ENCODE data around the gene PEX3.
"Not testable (repeated sequence)": the region's sequence is repeated elsewhere in the genome, so short reads cannot be mapped to it uniquely, and the experiment has no call there.

- TF ChIP-seq, protein P1, sequence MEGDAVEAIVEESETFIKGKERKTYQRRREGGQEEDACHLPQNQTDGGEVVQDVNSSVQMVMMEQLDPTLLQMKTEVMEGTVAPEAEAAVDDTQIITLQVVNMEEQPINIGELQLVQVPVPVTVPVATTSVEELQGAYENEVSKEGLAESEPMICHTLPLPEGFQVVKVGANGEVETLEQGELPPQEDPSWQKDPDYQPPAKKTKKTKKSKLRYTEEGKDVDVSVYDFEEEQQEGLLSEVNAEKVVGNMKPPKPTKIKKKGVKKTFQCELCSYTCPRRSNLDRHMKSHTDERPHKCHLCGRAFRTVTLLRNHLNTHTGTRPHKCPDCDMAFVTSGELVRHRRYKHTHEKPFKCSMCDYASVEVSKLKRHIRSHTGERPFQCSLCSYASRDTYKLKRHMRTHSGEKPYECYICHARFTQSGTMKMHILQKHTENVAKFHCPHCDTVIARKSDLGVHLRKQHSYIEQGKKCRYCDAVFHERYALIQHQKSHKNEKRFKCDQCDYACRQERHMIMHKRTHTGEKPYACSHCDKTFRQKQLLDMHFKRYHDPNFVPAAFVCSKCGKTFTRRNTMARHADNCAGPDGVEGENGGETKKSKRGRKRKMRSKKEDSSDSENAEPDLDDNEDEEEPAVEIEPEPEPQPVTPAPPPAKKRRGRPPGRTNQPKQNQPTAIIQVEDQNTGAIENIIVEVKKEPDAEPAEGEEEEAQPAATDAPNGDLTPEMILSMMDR (conservative IDR thresholded peaks at IDR 0.05; ENCODE audit: low read depth in 2 of 2), result not testable (repeated sequence)
- TF ChIP-seq, protein P2, sequence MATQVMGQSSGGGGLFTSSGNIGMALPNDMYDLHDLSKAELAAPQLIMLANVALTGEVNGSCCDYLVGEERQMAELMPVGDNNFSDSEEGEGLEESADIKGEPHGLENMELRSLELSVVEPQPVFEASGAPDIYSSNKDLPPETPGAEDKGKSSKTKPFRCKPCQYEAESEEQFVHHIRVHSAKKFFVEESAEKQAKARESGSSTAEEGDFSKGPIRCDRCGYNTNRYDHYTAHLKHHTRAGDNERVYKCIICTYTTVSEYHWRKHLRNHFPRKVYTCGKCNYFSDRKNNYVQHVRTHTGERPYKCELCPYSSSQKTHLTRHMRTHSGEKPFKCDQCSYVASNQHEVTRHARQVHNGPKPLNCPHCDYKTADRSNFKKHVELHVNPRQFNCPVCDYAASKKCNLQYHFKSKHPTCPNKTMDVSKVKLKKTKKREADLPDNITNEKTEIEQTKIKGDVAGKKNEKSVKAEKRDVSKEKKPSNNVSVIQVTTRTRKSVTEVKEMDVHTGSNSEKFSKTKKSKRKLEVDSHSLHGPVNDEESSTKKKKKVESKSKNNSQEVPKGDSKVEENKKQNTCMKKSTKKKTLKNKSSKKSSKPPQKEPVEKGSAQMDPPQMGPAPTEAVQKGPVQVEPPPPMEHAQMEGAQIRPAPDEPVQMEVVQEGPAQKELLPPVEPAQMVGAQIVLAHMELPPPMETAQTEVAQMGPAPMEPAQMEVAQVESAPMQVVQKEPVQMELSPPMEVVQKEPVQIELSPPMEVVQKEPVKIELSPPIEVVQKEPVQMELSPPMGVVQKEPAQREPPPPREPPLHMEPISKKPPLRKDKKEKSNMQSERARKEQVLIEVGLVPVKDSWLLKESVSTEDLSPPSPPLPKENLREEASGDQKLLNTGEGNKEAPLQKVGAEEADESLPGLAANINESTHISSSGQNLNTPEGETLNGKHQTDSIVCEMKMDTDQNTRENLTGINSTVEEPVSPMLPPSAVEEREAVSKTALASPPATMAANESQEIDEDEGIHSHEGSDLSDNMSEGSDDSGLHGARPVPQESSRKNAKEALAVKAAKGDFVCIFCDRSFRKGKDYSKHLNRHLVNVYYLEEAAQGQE (IDR thresholded peaks at IDR 0.05; ENCODE audit: unreplicated experiment), result not testable (repeated sequence)
- TF ChIP-seq EZH2phosphoT487 (IDR thresholded peaks at IDR 0.05; ENCODE audit: unreplicated experiment); POLR2AphosphoS5 (IDR thresholded peaks at IDR 0.05; ENCODE audit: low read depth); CREB1 (CRISPR knock-in tag; IDR thresholded peaks at IDR 0.05; ENCODE audit: low read depth); ETS1 (IDR thresholded peaks at IDR 0.05); STAT1 (IDR thresholded peaks at IDR 0.05; ENCODE audit: unreplicated experiment); JUNB (IDR thresholded peaks at IDR 0.05; ENCODE audit: unreplicated experiment); EZH2 (IDR thresholded peaks at IDR 0.05; ENCODE audit: low read depth, unreplicated experiment); ZNF114 (CRISPR knock-in tag; IDR thresholded peaks at IDR 0.05): not testable (repeated sequence)
Observed at GRCh38 chr6:143510326-143510725, 59.7 kb downstream of the PEX3 start.
